Measurements from ENCODE around the gene DNAH6.

DNAH6 gene

DNA sequence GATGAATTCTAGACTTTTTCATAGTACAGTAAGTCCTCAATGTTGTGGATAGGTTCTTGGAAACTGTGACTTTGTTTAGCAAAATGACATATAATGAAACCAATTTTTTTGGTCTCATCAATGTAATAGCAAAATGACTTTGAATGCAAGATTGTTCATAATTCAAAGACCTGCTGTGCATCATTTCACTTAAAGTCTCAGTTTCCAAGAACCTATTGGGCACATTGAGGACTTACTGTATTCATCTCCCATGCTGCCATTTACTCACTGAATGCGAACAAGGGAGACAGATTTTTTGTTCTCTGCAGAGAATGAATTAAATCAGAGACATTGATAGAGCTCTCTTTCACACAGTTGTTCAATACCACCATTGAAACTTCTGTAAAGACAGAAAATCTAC lies 211.0 kb downstream of the DNAH6 start:
- Histone ChIP-seq H3K36me3 (ENCODE audit: low read length) (no peaks in the 10 kb centered on the region), H3F3A (ENCODE audit: insufficient read depth) (no peaks in the 10 kb centered on the region), H3K9ac (ENCODE audit: low read length) (no peak overlapping the region), H3K9me2 (replicated peaks; ENCODE audit: insufficient read depth, low read length) (no peaks in the 10 kb centered on the region), H3K79me2 (ENCODE audit: insufficient read depth, low read length) (no peaks in the 10 kb centered on the region), H4K20me1 (ENCODE audit: low read depth, low read length) (no peaks in the 10 kb centered on the region), H3K4me2 (ENCODE audit: low read depth, low read length, poor library complexity, severe bottlenecking) (no peak overlapping the region), H3K4me3 (ENCODE audit: insufficient read depth, low read length, poor library complexity, severe bottlenecking) (no peak overlapping the region), H2AFZ (ENCODE audit: low read depth, low read length, severe bottlenecking) (no peak overlapping the region), H3K27me3 (ENCODE audit: low read length) (no peaks in the 10 kb centered on the region), H3K27ac (ENCODE audit: low read depth, low read length) (no peak overlapping the region), H3K9me3 (ENCODE audit: insufficient read depth, low read length) (no peaks in the 10 kb centered on the region)
- TF ChIP-seq EZH2phosphoT487 (conservative IDR thresholded peaks at IDR 0.05; ENCODE audit: low read length): no peak
- TF ChIP-seq, protein P1, sequence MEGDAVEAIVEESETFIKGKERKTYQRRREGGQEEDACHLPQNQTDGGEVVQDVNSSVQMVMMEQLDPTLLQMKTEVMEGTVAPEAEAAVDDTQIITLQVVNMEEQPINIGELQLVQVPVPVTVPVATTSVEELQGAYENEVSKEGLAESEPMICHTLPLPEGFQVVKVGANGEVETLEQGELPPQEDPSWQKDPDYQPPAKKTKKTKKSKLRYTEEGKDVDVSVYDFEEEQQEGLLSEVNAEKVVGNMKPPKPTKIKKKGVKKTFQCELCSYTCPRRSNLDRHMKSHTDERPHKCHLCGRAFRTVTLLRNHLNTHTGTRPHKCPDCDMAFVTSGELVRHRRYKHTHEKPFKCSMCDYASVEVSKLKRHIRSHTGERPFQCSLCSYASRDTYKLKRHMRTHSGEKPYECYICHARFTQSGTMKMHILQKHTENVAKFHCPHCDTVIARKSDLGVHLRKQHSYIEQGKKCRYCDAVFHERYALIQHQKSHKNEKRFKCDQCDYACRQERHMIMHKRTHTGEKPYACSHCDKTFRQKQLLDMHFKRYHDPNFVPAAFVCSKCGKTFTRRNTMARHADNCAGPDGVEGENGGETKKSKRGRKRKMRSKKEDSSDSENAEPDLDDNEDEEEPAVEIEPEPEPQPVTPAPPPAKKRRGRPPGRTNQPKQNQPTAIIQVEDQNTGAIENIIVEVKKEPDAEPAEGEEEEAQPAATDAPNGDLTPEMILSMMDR (IDR thresholded peaks at IDR 0.05; ENCODE audit: insufficient read depth, low read length, poor library complexity, severe bottlenecking): no peak

DNA sequence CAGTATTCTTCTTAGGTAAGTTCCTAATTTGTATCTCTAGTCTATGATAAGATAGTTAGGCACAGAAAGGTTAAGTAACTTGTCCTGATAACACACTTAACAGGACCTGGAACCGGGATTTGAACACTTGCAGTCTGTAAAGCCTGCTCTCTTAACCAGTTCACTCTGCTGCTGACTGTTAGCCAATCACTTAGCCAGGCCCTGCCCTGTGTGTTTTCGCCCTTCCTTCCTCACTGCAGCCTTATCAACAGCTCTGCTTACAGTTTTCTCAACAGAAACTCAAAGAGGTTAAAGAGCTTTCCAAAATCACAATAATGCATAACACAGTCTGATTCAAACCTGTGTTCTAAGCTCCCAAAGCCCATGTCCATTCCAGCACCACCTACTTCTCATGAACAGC lies 212.9 kb downstream of the DNAH6 start:
- Histone ChIP-seq H3K79me2 (ENCODE audit: insufficient read depth, low read length) (no peaks in the 10 kb centered on the region), H3K27ac (ENCODE audit: low read depth, low read length) (no peak overlapping the region), H3K4me3 (ENCODE audit: insufficient read depth, low read length, poor library complexity, severe bottlenecking) (no peak overlapping the region), H2AFZ (ENCODE audit: low read depth, low read length, severe bottlenecking) (no peak overlapping the region), H3K36me3 (ENCODE audit: low read length) (no peaks in the 10 kb centered on the region), H3K9me3 (ENCODE audit: insufficient read depth, low read length) (no peaks in the 10 kb centered on the region), H4K20me1 (ENCODE audit: low read depth, low read length) (no peaks in the 10 kb centered on the region), H3K4me2 (ENCODE audit: low read depth, low read length, poor library complexity, severe bottlenecking) (no peak overlapping the region), H3K9ac (ENCODE audit: low read length) (no peak overlapping the region), H3K9me2 (replicated peaks; ENCODE audit: insufficient read depth, low read length) (no peaks in the 10 kb centered on the region), H3K27me3 (ENCODE audit: low read length) (no peaks in the 10 kb centered on the region), H3F3A (ENCODE audit: insufficient read depth) (no peaks in the 10 kb centered on the region)
- no peak for TF ChIP-seq EZH2phosphoT487 (conservative IDR thresholded peaks at IDR 0.05; ENCODE audit: low read length)
- TF ChIP-seq, protein P1 (IDR thresholded peaks at IDR 0.05; ENCODE audit: insufficient read depth, low read length, poor library complexity, severe bottlenecking): no peak

DNA sequence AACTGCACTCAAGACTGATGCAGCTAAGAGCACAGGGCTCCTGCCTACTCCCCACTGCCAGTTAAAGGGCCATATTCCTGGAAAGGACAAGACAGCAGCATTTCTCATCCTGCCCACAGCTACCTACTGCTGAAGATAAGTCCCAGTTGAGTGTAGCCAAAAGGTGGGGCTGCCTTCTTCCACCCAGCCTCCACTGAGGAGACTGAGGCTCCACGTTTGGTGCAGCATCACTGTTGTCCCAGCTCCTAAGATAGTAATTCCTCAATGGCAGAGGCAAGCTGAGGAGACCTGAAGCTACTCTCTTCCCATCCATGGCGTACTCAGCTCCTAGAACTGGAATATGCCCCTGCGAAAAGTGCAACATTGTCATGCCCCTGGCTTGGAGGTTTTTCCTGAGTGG lies 214.9 kb downstream of the DNAH6 start:
- Histone ChIP-seq H3K4me3 (ENCODE audit: insufficient read depth, low read length, poor library complexity, severe bottlenecking) (no peak overlapping the region), H3F3A (ENCODE audit: insufficient read depth) (no peaks in the 10 kb centered on the region), H3K27ac (ENCODE audit: low read depth, low read length) (no peak overlapping the region), H3K4me2 (ENCODE audit: low read depth, low read length, poor library complexity, severe bottlenecking) (no peak overlapping the region), H3K9me2 (replicated peaks; ENCODE audit: insufficient read depth, low read length) (no peaks in the 10 kb centered on the region), H3K9ac (ENCODE audit: low read length) (no peak overlapping the region), H3K36me3 (ENCODE audit: low read length) (no peaks in the 10 kb centered on the region), H3K27me3 (ENCODE audit: low read length) (no peaks in the 10 kb centered on the region), H2AFZ (ENCODE audit: low read depth, low read length, severe bottlenecking) (no peak overlapping the region), H3K9me3 (ENCODE audit: insufficient read depth, low read length) (no peaks in the 10 kb centered on the region), H4K20me1 (ENCODE audit: low read depth, low read length) (no peaks in the 10 kb centered on the region), H3K79me2 (ENCODE audit: insufficient read depth, low read length) (no peaks in the 10 kb centered on the region)
- no peak for TF ChIP-seq EZH2phosphoT487 (conservative IDR thresholded peaks at IDR 0.05; ENCODE audit: low read length)
- TF ChIP-seq, protein P1 (IDR thresholded peaks at IDR 0.05; ENCODE audit: insufficient read depth, low read length, poor library complexity, severe bottlenecking): no peak
